ENCODE measurements around the gene RNF223.
"Not testable (repeated sequence)": the region's sequence is repeated elsewhere in the genome, so short reads cannot be mapped to it uniquely, and the experiment has no call there.

Gene RNF223

GRCh38 chr1:1057769-1058087, 16.4 kb downstream of the RNF223 start:
- H4K91ac ChIP-seq (ENCODE audit: low read depth, low read length, poor library complexity); H2BK12ac ChIP-seq (ENCODE audit: low read length); H3K27ac ChIP-seq (replicated peaks; ENCODE audit: low read length); H2AFZ ChIP-seq (ENCODE audit: low read length); H3K14ac ChIP-seq (ENCODE audit: low read length); H2BK15ac ChIP-seq (ENCODE audit: low read length); H3K4ac ChIP-seq (ENCODE audit: low read length); H2AK5ac ChIP-seq (ENCODE audit: low read depth, low read length); H3K79me1 ChIP-seq (ENCODE audit: low read depth, low read length); H4K8ac ChIP-seq (ENCODE audit: low read depth, low read length); DNase-seq (ENCODE audit: low spot score); H3K4me2 ChIP-seq (ENCODE audit: insufficient read depth, low read length, poor library complexity, severe bottlenecking); H3K18ac ChIP-seq (ENCODE audit: low read length); H3K9me3 ChIP-seq (replicated peaks in 1 of 2; ENCODE audit: control insufficient read depth in 2 of 2, insufficient read depth in 1 of 2, low read depth in 1 of 2, low read length in 2 of 2); H3K23ac ChIP-seq (ENCODE audit: low read depth, low read length, poor library complexity); H3K4me3 ChIP-seq (ENCODE audit: low read length in 2 of 2); H3K9ac ChIP-seq (ENCODE audit: low read depth, low read length, poor library complexity); H2BK5ac ChIP-seq (ENCODE audit: low read length); H2BK120ac ChIP-seq (ENCODE audit: low read depth, low read length): not testable (repeated sequence)
- Histone ChIP-seq H3K36me3 (replicated peaks in 1 of 2; ENCODE audit: control insufficient read depth in 2 of 2, insufficient read depth in 2 of 2, low read length in 2 of 2) (peaks cover 17 to 26% of the 10 kb centered on the region in 2 donors), H3K27me3 (ENCODE audit: control insufficient read depth in 3 of 3, insufficient read depth in 3 of 3, low read depth in 1 of 3, low read length in 3 of 3) (peaks cover 4 to 33% (median 31%) of the 10 kb centered on the region in 3 experiments), H3K4me1 (ENCODE audit: control insufficient read depth in 2 of 2, insufficient read depth in 1 of 2, low read depth in 1 of 2, low read length in 2 of 2) (peaks cover 18 to 20% of the 10 kb centered on the region in 2 donors)
- WGBS, 2 donors (ENCODE audit: extremely low coverage in 2 of 2, insufficient read length in 2 of 2, insufficient replicate concordance in 1 of 2): no CpG with 5 or more reads among the region's 15 CpGs

GRCh38 chr1:1055841-1056736, 18.0 kb downstream of the RNF223 start:
- Histone ChIP-seq H3K4me2 (ENCODE audit: insufficient read depth, low read length, poor library complexity, severe bottlenecking) (no peak overlapping the region), H3K23ac (ENCODE audit: low read depth, low read length, poor library complexity) (peak overlapping the region; percentile 73), H2BK15ac (ENCODE audit: low read length) (no peak overlapping the region), H2AK5ac (ENCODE audit: low read depth, low read length) (no peak overlapping the region), H3K9me3 (replicated peaks in 1 of 2; ENCODE audit: control insufficient read depth in 2 of 2, insufficient read depth in 1 of 2, low read depth in 1 of 2, low read length in 2 of 2) (peaks cover 0 to 3% of the 10 kb centered on the region in 2 donors), H3K79me1 (ENCODE audit: low read depth, low read length) (peaks cover 5% of the 10 kb centered on the region), H2AFZ (ENCODE audit: low read length) (no peak overlapping the region), H2BK12ac (ENCODE audit: low read length) (peak overlapping the region; percentile 73), H4K8ac (ENCODE audit: low read depth, low read length) (no peak overlapping the region), H3K27ac (replicated peaks; ENCODE audit: low read length) (no peak overlapping the region), H3K18ac (ENCODE audit: low read length) (peak overlapping the region; percentile 64), H3K27me3 (ENCODE audit: control insufficient read depth in 3 of 3, insufficient read depth in 3 of 3, low read depth in 1 of 3, low read length in 3 of 3) (peaks cover 4 to 22% (median 20%) of the 10 kb centered on the region in 3 experiments), H3K9ac (ENCODE audit: low read depth, low read length, poor library complexity) (peak overlapping the region; percentile 77), H3K36me3 (replicated peaks in 1 of 2; ENCODE audit: control insufficient read depth in 2 of 2, insufficient read depth in 2 of 2, low read length in 2 of 2) (peaks cover 32 to 43% of the 10 kb centered on the region in 2 donors), H3K4me1 (ENCODE audit: control insufficient read depth in 2 of 2, insufficient read depth in 1 of 2, low read depth in 1 of 2, low read length in 2 of 2) (peaks cover 14 to 15% of the 10 kb centered on the region in 2 donors), H3K14ac (ENCODE audit: low read length) (no peak overlapping the region), H2BK5ac (ENCODE audit: low read length) (no peak overlapping the region), H2BK120ac (ENCODE audit: low read depth, low read length) (no peak overlapping the region), H3K4ac (ENCODE audit: low read length) (no peak overlapping the region), H4K91ac (ENCODE audit: low read depth, low read length, poor library complexity) (no peak overlapping the region), H3K4me3 (ENCODE audit: low read length in 2 of 2) (peak overlapping the region in 1 of 2 donors; percentile 66)
- no peak for DNase-seq (ENCODE audit: low spot score)
- no CpG with 5 or more reads among the region's 50 CpGs for WGBS, 2 donors (ENCODE audit: extremely low coverage in 2 of 2, insufficient read length in 2 of 2, insufficient replicate concordance in 1 of 2)

DNA sequence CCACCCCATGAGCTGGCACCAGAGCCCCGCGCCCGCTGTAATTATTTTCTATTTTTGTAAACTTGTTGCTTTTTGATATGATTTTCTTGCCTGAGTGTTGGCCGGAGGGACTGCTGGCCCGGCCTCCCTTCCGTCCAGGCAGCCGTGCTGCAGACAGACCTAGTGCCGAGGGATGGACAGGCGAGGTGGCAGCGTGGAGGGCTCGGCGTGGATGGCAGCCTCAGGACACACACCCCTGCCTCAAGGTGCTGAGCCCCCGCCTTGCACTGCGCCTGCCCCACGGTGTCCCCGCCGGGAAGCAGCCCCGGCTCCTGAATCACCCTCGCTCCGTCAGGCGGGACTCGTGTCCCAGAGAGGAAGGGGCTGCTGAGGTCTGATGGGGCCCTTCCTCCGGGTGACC, 19.1 kb downstream of the RNF223 start:
- peaks cover 0 to 3% of the 10 kb centered on the region in 2 donors for H3K9me3 ChIP-seq (replicated peaks in 1 of 2; ENCODE audit: control insufficient read depth in 2 of 2, insufficient read depth in 1 of 2, low read depth in 1 of 2, low read length in 2 of 2)
- H3K4me3 ChIP-seq (ENCODE audit: low read length in 2 of 2): no peak overlapping the region
- H2BK12ac ChIP-seq (ENCODE audit: low read length): no peak overlapping the region
- H3K23ac ChIP-seq (ENCODE audit: low read depth, low read length, poor library complexity): no peak overlapping the region
- H3K4me1 ChIP-seq (ENCODE audit: control insufficient read depth in 2 of 2, insufficient read depth in 1 of 2, low read depth in 1 of 2, low read length in 2 of 2): peaks cover 14 to 15% of the 10 kb centered on the region in 2 donors
- H3K18ac ChIP-seq (ENCODE audit: low read length): no peak overlapping the region
- H3K4ac ChIP-seq (ENCODE audit: low read length): no peak overlapping the region
- WGBS, 2 donors (ENCODE audit: extremely low coverage in 2 of 2, insufficient read length in 2 of 2, insufficient replicate concordance in 1 of 2): no CpG with 5 or more reads among the region's 23 CpGs
- peak overlapping the region; percentile 39 for H2BK5ac ChIP-seq (ENCODE audit: low read length)
- no peak overlapping the region for H2BK120ac ChIP-seq (ENCODE audit: low read depth, low read length)
- peaks cover 9% of the 10 kb centered on the region for H3K79me1 ChIP-seq (ENCODE audit: low read depth, low read length)
- no peak overlapping the region for H2AFZ ChIP-seq (ENCODE audit: low read length)
- peak overlapping the region; percentile 46 for H2AK5ac ChIP-seq (ENCODE audit: low read depth, low read length)
- DNase-seq (ENCODE audit: low spot score): no peak
- peaks cover 2 to 14% (median 10%) of the 10 kb centered on the region in 3 experiments for H3K27me3 ChIP-seq (ENCODE audit: control insufficient read depth in 3 of 3, insufficient read depth in 3 of 3, low read depth in 1 of 3, low read length in 3 of 3)
- no peak overlapping the region for H3K27ac ChIP-seq (replicated peaks; ENCODE audit: low read length)
- peak overlapping the region; percentile 11 for H3K4me2 ChIP-seq (ENCODE audit: insufficient read depth, low read length, poor library complexity, severe bottlenecking)
- no peak overlapping the region for H4K8ac ChIP-seq (ENCODE audit: low read depth, low read length)
- H4K91ac ChIP-seq (ENCODE audit: low read depth, low read length, poor library complexity): no peak overlapping the region
- no peak overlapping the region for H2BK15ac ChIP-seq (ENCODE audit: low read length)
- H3K9ac ChIP-seq (ENCODE audit: low read depth, low read length, poor library complexity): no peak overlapping the region
- no peak overlapping the region for H3K14ac ChIP-seq (ENCODE audit: low read length)
- H3K36me3 ChIP-seq (replicated peaks in 1 of 2; ENCODE audit: control insufficient read depth in 2 of 2, insufficient read depth in 2 of 2, low read length in 2 of 2): peaks cover 39 to 54% of the 10 kb centered on the region in 2 donors

GRCh38 chr1:1054099-1054700, 19.9 kb downstream of the RNF223 start:
- H2BK120ac ChIP-seq (ENCODE audit: low read depth, low read length): no peak overlapping the region
- H3K27me3 ChIP-seq (ENCODE audit: control insufficient read depth in 3 of 3, insufficient read depth in 3 of 3, low read depth in 1 of 3, low read length in 3 of 3): peaks cover 0 to 11% (median 5%) of the 10 kb centered on the region in 3 experiments
- H3K79me1 ChIP-seq (ENCODE audit: low read depth, low read length): peaks cover 9% of the 10 kb centered on the region
- no peak for DNase-seq (ENCODE audit: low spot score)
- peaks cover 0 to 3% of the 10 kb centered on the region in 2 donors for H3K9me3 ChIP-seq (replicated peaks in 1 of 2; ENCODE audit: control insufficient read depth in 2 of 2, insufficient read depth in 1 of 2, low read depth in 1 of 2, low read length in 2 of 2)
- peak overlapping the region; percentile 39 for H2BK5ac ChIP-seq (ENCODE audit: low read length)
- H3K36me3 ChIP-seq (replicated peaks in 1 of 2; ENCODE audit: control insufficient read depth in 2 of 2, insufficient read depth in 2 of 2, low read length in 2 of 2): peaks cover 41 to 58% of the 10 kb centered on the region in 2 donors
- H3K4ac ChIP-seq (ENCODE audit: low read length): no peak overlapping the region
- no peak overlapping the region for H2BK12ac ChIP-seq (ENCODE audit: low read length)
- no peak overlapping the region for H3K4me3 ChIP-seq (ENCODE audit: low read length in 2 of 2)
- no peak overlapping the region for H3K4me2 ChIP-seq (ENCODE audit: insufficient read depth, low read length, poor library complexity, severe bottlenecking)
- no peak overlapping the region for H4K91ac ChIP-seq (ENCODE audit: low read depth, low read length, poor library complexity)
- H3K14ac ChIP-seq (ENCODE audit: low read length): no peak overlapping the region
- no peak overlapping the region for H3K9ac ChIP-seq (ENCODE audit: low read depth, low read length, poor library complexity)
- no peak overlapping the region for H3K23ac ChIP-seq (ENCODE audit: low read depth, low read length, poor library complexity)
- H2BK15ac ChIP-seq (ENCODE audit: low read length): no peak overlapping the region
- H2AK5ac ChIP-seq (ENCODE audit: low read depth, low read length): no peak overlapping the region
- no peak overlapping the region for H4K8ac ChIP-seq (ENCODE audit: low read depth, low read length)
- no CpG with 5 or more reads among the region's 18 CpGs for WGBS, 2 donors (ENCODE audit: extremely low coverage in 2 of 2, insufficient read length in 2 of 2, insufficient replicate concordance in 1 of 2)
- no peak overlapping the region for H3K27ac ChIP-seq (replicated peaks; ENCODE audit: low read length)
- no peak overlapping the region for H3K18ac ChIP-seq (ENCODE audit: low read length)
- no peak overlapping the region for H2AFZ ChIP-seq (ENCODE audit: low read length)
- H3K4me1 ChIP-seq (ENCODE audit: control insufficient read depth in 2 of 2, insufficient read depth in 1 of 2, low read depth in 1 of 2, low read length in 2 of 2): peaks cover 11 to 15% of the 10 kb centered on the region in 2 donors

All from neuronal stem cell (in vitro differentiated cells).